Esophagus muscularis mucosa (tissue), 4 donors: ENCODE measurements around the gene SYCN. TPM values are rescaled to one million over a fixed set of nuclear protein-coding genes. Genes with fewer than 3 reads are reported as not detected.
A peak's percentile ranks its signal among the peaks of the same experiment; 100 is the strongest.

ENCODE experiments used
- DNase-seq: peaks from one replicate; pipeline ENCODE4 v3.0.0-alpha.2; 2017; ENCODE audit errors: extremely low spot score
- H3K27ac ChIP-seq, 4 donors: fragments of 200-600 bp; sonication (generic); replicated peaks in 1 of 4; 1 replicate in 3 of 4; 2 replicates in 1 of 4; pipeline ENCODE4 v1.5.1; 2016 to 2019; ENCODE audit warnings: mild to moderate bottlenecking in 1 of 4
- H3K27me3 ChIP-seq, 4 donors: fragments of 200-600 bp; sonication (generic); one replicate each; pipeline versions ENCODE4 v1.5.1 to v1.6.0; 2016 to 2019
- H3K36me3 ChIP-seq, 4 donors: fragments of 200-600 bp; sonication (generic); one replicate each; pipeline ENCODE4 v1.5.1; 2016 to 2019
- H3K4me1 ChIP-seq, 4 donors: fragments of 200-600 bp; sonication (generic); one replicate each; pipeline ENCODE4 v1.5.1; 2016 to 2019
- H3K4me3 ChIP-seq, 4 donors: fragments of 200-600 bp; sonication (generic); 1 replicate in 2 of 4; 2 replicates in 2 of 4; pipeline ENCODE4 v1.5.1; 2016 to 2019; ENCODE audit warnings: mild to moderate bottlenecking in 4 of 4, moderate library complexity in 1 of 4
- H3K9me3 ChIP-seq, 4 donors: fragments of 200-600 bp; sonication (generic); 1 replicate in 3 of 4; 2 replicates in 1 of 4; pipeline ENCODE4 v1.5.1; 2016 to 2019
- EP300 ChIP-seq: sonication (generic); formaldehyde crosslinking; IDR thresholded peaks from one replicate; pipeline ENCODE4 v1.6.1; 2017; ENCODE audit warnings: antibody characterized with exemption
- POLR2A ChIP-seq: fragments of 450-650 bp; IDR thresholded peaks from one replicate; pipeline ENCODE4 v1.6.1; 2017; ENCODE audit warnings: antibody characterized with exemption, moderate library complexity, mild to moderate bottlenecking, low read depth
- POLR2AphosphoS5 ChIP-seq, 2 donors: sonication (generic); formaldehyde crosslinking; IDR thresholded peaks; one replicate each; pipeline ENCODE4 v1.6.1; 2017; ENCODE audit warnings: antibody characterized with exemption in 2 of 2
- WGBS: methylation state at CpG from one replicate; pipeline ENCODE4 v1.1.5; 2018; 5-methylcytosine and 5-hydroxymethylcytosine counted together
- intact Hi-C: fragments of 100-400 bp; cut with DNase I; formaldehyde crosslinking; loops from one replicate; pipeline ENCODE4 v1.15.1; 2023
- total RNA-seq, 4 donors: library from RNA; depleted of rRNA; stranded (reverse); fragments of >200 nt; gene quantifications; one replicate each; pipeline versions ENCODE4 v1.1.0 to v1.2.1, GENCODE V29; 2016
- TF ChIP-seq, protein P1 (sequence below), 3 experiments: fragments of 200-600 bp in 2 of 3; fragments of 450-650 bp in 1 of 3; sonication (generic) in 2 of 3; IDR thresholded peaks; one replicate each; pipeline ENCODE4 v1.5.1; 2017 to 2019; ENCODE audit warnings: antibody characterized with exemption in 3 of 3, mild to moderate bottlenecking in 2 of 3, moderate library complexity in 1 of 3

SYCN gene
- total RNA-seq, 4 donors from 2014 or later, result not detected

DNA sequence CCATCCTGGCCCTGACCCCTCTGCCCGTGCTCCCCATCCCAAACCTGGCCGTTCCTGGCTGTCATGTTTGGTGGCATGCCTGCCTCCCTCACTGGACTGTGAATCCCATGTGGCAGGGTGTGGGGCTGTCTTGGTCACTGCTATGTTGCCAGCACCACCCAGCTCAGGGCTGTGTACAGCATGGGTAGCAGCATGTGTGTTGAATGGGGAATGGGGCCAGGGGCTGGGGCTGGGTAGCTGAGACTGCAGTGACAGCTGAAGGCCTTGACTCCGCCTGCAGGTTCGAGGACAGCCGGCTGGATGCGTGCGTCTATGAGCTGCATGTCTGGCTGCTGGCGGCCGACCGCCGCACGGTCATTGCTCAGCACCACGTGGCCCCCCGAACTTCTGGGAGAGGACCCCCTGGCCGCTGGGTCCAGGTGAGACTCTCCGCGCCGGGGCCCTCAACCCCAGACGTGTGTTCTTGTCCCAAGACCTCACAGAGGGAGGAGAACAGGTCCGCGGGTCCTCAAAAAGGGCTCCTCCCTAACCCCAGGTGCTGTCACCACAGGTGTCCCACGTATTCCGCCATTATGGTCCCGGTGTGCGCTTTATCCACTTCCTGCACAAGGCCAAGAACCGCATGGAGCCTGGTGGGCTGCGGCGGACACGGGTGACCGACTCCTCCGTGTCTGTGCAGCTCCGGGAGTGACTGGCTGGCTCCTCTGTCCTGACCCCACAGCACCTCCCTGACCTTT lies 3.8 kb downstream of the SYCN start:
- 78% methylated on average over 19 of the region's 32 CpGs for WGBS
- peaks cover 0 to 99% (median 51%) of the 10 kb centered on the region in 4 donors for H3K27me3 ChIP-seq
- intact Hi-C loops, result no loop called here

DNA sequence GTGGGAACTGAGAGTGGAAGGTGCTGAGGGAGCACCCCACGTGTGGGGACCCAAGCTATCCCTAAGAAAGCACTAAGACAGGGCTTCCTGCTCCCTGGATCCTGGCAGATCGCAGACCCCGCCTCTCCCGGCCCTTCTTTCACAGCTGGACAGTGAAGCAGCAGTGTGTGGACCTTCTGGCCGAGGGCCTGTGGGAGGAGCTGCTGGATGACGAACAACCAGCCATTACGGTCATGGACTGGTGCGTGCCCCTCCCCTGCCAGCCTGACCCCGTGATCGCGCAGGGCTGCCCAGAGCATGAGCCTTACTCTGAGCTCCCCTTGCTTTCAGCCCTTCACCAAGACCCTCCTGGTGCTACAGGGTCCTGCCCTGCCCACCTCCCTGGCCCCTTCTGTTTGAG lies 5.0 kb downstream of the SYCN start:
- H3K4me1 ChIP-seq, result peaks cover 4 to 10% (median 9%) of the 10 kb centered on the region in 4 donors
- DNase-seq, result no peak
- H3K27ac ChIP-seq, result no peak overlapping the region
- intact Hi-C loops, result no loop called here
- peaks cover 0 to 95% (median 52%) of the 10 kb centered on the region in 4 donors for H3K27me3 ChIP-seq
- no peaks in the 10 kb centered on the region for H3K9me3 ChIP-seq
- 12% methylated on average over 7 of the region's 11 CpGs for WGBS
- H3K36me3 ChIP-seq, result no peaks in the 10 kb centered on the region
- no peak overlapping the region for H3K4me3 ChIP-seq
- no peak for TF ChIP-seq EP300
- TF ChIP-seq, protein P1, sequence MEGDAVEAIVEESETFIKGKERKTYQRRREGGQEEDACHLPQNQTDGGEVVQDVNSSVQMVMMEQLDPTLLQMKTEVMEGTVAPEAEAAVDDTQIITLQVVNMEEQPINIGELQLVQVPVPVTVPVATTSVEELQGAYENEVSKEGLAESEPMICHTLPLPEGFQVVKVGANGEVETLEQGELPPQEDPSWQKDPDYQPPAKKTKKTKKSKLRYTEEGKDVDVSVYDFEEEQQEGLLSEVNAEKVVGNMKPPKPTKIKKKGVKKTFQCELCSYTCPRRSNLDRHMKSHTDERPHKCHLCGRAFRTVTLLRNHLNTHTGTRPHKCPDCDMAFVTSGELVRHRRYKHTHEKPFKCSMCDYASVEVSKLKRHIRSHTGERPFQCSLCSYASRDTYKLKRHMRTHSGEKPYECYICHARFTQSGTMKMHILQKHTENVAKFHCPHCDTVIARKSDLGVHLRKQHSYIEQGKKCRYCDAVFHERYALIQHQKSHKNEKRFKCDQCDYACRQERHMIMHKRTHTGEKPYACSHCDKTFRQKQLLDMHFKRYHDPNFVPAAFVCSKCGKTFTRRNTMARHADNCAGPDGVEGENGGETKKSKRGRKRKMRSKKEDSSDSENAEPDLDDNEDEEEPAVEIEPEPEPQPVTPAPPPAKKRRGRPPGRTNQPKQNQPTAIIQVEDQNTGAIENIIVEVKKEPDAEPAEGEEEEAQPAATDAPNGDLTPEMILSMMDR (IDR thresholded peaks at IDR 0.05), result no peak

More for the DNA sequence above, 3.8 kb downstream of the SYCN start:
- no peak for DNase-seq
- peaks cover 4 to 10% (median 9%) of the 10 kb centered on the region in 4 donors for H3K4me1 ChIP-seq
- H3K9me3 ChIP-seq, result no peaks in the 10 kb centered on the region
- TF ChIP-seq, protein P1 (IDR thresholded peaks at IDR 0.05), result no peak
- TF ChIP-seq POLR2A, result no peak
- TF ChIP-seq EP300, result no peak
- no peak for TF ChIP-seq POLR2AphosphoS5 (IDR thresholded peaks at IDR 0.05)
- no peak overlapping the region for H3K4me3 ChIP-seq
- H3K27ac ChIP-seq, result no peak overlapping the region
- no peaks in the 10 kb centered on the region for H3K36me3 ChIP-seq

DNA sequence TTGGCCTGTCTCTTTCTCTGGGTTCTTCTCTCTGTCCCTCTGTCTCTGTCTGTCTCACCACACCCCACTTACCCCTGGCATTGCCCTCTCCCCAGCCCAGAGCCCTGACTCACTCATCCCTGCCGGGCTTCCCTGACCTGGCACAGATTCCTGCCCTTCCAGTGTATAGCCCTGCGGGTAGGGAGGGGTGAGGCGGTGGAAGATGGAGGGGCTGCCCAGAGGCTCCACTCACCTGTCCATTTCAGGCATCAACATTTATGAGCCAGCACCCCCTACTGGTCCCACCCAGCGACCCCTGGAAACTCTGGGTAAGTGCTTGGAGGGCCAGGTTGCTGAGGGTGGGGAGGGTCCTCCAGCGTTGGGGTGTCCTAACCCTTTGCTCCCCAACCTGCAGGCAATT lies 6.3 kb downstream of the SYCN start:
- no peak overlapping the region for H3K4me3 ChIP-seq
- peaks cover 0 to 87% (median 41%) of the 10 kb centered on the region in 4 donors for H3K27me3 ChIP-seq
- TF ChIP-seq POLR2AphosphoS5 (IDR thresholded peaks at IDR 0.05), result no peak
- no peak for TF ChIP-seq POLR2A
- TF ChIP-seq, protein P1 (IDR thresholded peaks at IDR 0.05), result no peak
- TF ChIP-seq EP300, result no peak
- no peak overlapping the region for H3K27ac ChIP-seq
- WGBS, result 54% methylated on average over 5 of the region's 5 CpGs
- H3K36me3 ChIP-seq, result no peaks in the 10 kb centered on the region
- no peak for DNase-seq
- intact Hi-C loops, result no loop called here
- H3K9me3 ChIP-seq, result no peaks in the 10 kb centered on the region
- peaks cover 4 to 10% (median 9%) of the 10 kb centered on the region in 4 donors for H3K4me1 ChIP-seq

DNA sequence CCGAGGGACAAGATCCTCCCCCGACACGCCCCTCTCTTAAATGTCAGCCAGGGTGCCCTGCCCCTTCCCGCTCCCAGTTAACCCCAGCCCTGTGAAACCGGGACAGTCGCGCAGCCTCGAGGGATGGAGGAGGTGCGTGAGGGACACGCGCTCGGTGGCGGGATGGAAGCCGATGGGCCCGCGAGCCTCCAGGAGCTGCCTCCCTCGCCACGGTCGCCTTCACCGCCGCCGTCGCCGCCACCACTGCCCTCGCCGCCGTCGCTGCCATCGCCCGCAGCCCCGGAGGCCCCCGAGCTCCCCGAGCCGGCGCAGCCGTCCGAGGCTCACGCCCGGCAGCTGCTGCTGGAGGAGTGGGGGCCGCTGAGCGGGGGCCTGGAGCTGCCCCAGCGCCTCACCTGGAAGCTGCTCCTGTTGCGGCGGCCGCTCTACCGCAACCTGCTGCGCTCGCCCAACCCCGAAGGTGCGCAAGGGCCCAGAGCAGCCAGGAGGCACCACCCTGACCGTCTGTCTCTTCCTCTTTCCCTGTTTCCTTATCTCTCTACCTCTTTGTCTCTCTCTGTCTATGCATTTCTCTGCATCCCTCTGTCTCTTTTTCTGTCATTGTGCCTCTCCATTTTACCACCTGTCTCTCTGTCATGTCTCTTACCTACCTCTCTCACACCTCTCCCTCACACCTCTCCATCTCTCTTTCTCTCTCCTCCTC lies 7.1 kb downstream of the SYCN start, which contains the start of gene NCCRP1:
TSS of gene NCCRP1 (plus strand) at position 105 of the 703 bp plus-strand sequence. CDS start at position 124, 19 bp downstream.
- intact Hi-C loops, result no loop called here
- Histone ChIP-seq H3K27me3 (peaks cover 0 to 79% (median 35%) of the 10 kb centered on the region in 4 donors), H3K4me1 (peaks cover 4 to 10% (median 9%) of the 10 kb centered on the region in 4 donors), H3K27ac (no peak within 1 kb of the TSS), H3K4me3 (peak within 1 kb of the TSS in 3 of 4 donors; percentile 11 to 34 (median 27)), H3K36me3 (no peaks in the 10 kb centered on the region), H3K9me3 (no peaks in the 10 kb centered on the region)
- TF ChIP-seq EP300 (no peak), POLR2AphosphoS5 (IDR thresholded peaks at IDR 0.05) (no peak), POLR2A (no peak)
- TF ChIP-seq, protein P1 (IDR thresholded peaks at IDR 0.05), result no peak
- 5% methylated on average over 51 of the region's 51 CpGs for WGBS
- no peak for DNase-seq
